PC-9 (cell line): Measurements from ENCODE around the gene GZMM. TPM values are rescaled to one million over a fixed set of nuclear protein-coding genes. Genes with fewer than 3 reads are reported as not detected.
A peak's percentile ranks its signal among the peaks of the same experiment; 100 is the strongest.

Experiments used
- BruUV-seq: library from RNA; stranded (reverse); fragments of 400-500 nt; replicated peaks from 2 replicates; lab custom pipeline; 2021; lab: Mats Ljungman, UMichigan
- CTCF ChIA-PET: fragments of 300-600 bp; sonication (Branson Sonifier 250); formaldehyde crosslinking; loops from one replicate; lab custom pipeline; 2022; ENCODE audit warnings: antibody characterized with exemption; lab: Charles Lee
- POLR2A ChIA-PET: fragments of 300-600 bp; sonication (Branson Sonifier 250); formaldehyde crosslinking; loops from one replicate; lab custom pipeline; 2022; ENCODE audit warnings: antibody characterized with exemption; ENCODE audit not compliant: unreplicated experiment; lab: Charles Lee
- DNase-seq, 2 experiments: peaks; one replicate each; pipeline versions ENCODE4 v3.0.0 to v3.0.0-alpha.2; 2015 to 2022; ENCODE audit warnings: mixed read lengths in 1 of 2
- H2AFZ ChIP-seq: fragments of 200-600 bp; sonication (generic); 2 replicates; pipeline ENCODE4 v1.8.1; 2017; ENCODE audit warnings: antibody characterized with exemption
- H3F3A ChIP-seq: fragments of 200-600 bp; sonication (generic); 2 replicates; pipeline ENCODE4 v1.8.1; 2017; ENCODE audit warnings: antibody characterized with exemption, mild to moderate bottlenecking, low read depth; ENCODE audit not compliant: insufficient read depth
- H3K27ac ChIP-seq: fragments of 200-600 bp; sonication (generic); 2 replicates; pipeline ENCODE4 v1.6.1; 2016; ENCODE audit warnings: mixed run types
- H3K27me3 ChIP-seq: fragments of 200-600 bp; sonication (generic); 2 replicates; pipeline ENCODE4 v1.6.1; 2016; ENCODE audit warnings: low read depth, mixed run types; ENCODE audit not compliant: insufficient read depth
- H3K36me3 ChIP-seq: fragments of 200-600 bp; sonication (generic); 2 replicates; pipeline ENCODE4 v1.6.1; 2016; ENCODE audit warnings: low read depth, mixed run types
- H3K4me1 ChIP-seq: fragments of 200-600 bp; sonication (generic); replicated peaks from 2 replicates; pipeline ENCODE4 v1.6.1; 2016; ENCODE audit warnings: mixed run types; ENCODE audit not compliant: insufficient read depth
- H3K4me2 ChIP-seq: fragments of 200-600 bp; sonication (generic); 2 replicates; pipeline ENCODE4 v1.6.1; 2017; ENCODE audit warnings: mixed run types
- H3K4me3 ChIP-seq: fragments of 200-600 bp; sonication (generic); 2 replicates; pipeline ENCODE4 v1.6.1; 2016; ENCODE audit warnings: mixed run types
- H3K79me2 ChIP-seq: fragments of 200-600 bp; sonication (generic); 2 replicates; pipeline ENCODE4 v1.6.1; 2017; ENCODE audit warnings: low read depth, mixed run types
- H3K9me2 ChIP-seq: fragments of 200-600 bp; sonication (generic); 2 replicates; pipeline ENCODE4 v1.8.1; 2017; ENCODE audit warnings: mild to moderate bottlenecking; ENCODE audit not compliant: insufficient read depth
- H3K9me3 ChIP-seq: fragments of 200-600 bp; sonication (generic); 2 replicates; pipeline ENCODE4 v1.8.1; 2016; ENCODE audit warnings: low read depth; ENCODE audit not compliant: insufficient read depth
- H4K20me1 ChIP-seq: fragments of 200-600 bp; sonication (generic); 2 replicates; pipeline ENCODE4 v1.8.1; 2017; ENCODE audit not compliant: insufficient read depth
- EZH2 ChIP-seq: fragments of 200-600 bp; sonication (generic); IDR thresholded peaks from 2 replicates; pipeline ENCODE4 v1.8.0; 2017; ENCODE audit warnings: antibody characterized with exemption, low read depth
- intact Hi-C: fragments of 100-400 bp; cut with micrococcal nuclease; formaldehyde crosslinking; loops from one replicate; pipeline ENCODE4 v1.10.0; 2022; ENCODE audit not compliant: unreplicated experiment
- total RNA-seq: library from RNA; stranded (reverse); gene quantifications from 2 replicates; pipeline ENCODE4 v1.2.3, GENCODE V29; 2021
- TF ChIP-seq, protein P1 (sequence below): fragments of 200-600 bp; sonication (generic); conservative IDR thresholded peaks from 2 replicates; pipeline ENCODE4 v1.6.1; 2017; ENCODE audit warnings: mixed run types, antibody characterized with exemption, mild to moderate bottlenecking, moderate library complexity

GZMM gene
- total RNA-seq, 1 experiment from 2014 or later: 0.39 TPM

DNA sequence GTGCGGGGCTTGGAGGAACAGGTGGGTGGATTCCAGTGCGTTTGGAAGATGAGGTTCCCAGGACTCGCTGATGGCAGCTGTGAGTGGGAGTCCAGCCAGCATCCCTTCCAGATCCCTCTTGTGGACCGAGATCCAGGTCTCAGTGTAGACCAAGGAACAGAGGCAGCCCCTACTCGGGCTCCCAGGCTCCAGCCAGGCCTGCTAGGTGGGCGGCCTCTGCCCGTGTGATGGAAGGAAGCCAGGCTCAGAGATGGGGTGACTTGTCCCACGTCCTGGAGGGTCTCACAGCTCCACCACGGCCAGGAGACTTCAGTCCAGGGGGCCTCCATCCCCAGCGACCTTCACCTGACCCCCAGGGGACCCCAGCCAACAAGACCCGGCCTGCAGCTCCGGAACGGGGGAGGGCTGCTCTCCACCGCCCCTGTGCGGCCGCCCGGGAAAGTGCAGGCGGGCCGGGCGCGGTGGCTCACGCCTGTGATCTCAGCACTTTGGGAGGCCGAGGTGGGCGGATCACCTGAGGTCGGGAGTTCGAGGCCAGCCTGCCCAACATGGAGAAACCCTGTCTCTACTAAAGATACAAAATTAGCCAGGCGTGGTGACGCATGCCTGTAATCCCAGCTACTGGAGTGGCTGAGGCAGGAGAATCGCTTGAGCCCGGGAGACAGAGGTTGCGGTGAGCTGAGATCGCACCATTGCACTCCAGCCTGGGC is 48.3 kb upstream of the GZMM start:
- H3K36me3 ChIP-seq: no peaks in the 10 kb centered on the region
- intact Hi-C loops: no loop called here
- no peaks in the 10 kb centered on the region for H3K79me2 ChIP-seq
- CTCF ChIA-PET: no interaction called here
- no peaks in the 10 kb centered on the region for H3K9me2 ChIP-seq
- BruUV-seq: no TSS peak
- no peaks in the 10 kb centered on the region for H3K4me1 ChIP-seq
- no peak overlapping the region for H3K4me3 ChIP-seq
- H3K4me2 ChIP-seq: no peak overlapping the region
- H4K20me1 ChIP-seq: no peaks in the 10 kb centered on the region
- peak in 1 of 2 experiments; percentile 43 for DNase-seq
- H3K27me3 ChIP-seq: no peaks in the 10 kb centered on the region
- H3K27ac ChIP-seq: no peak overlapping the region
- POLR2A ChIA-PET: no interaction called here
- H3K9me3 ChIP-seq: no peaks in the 10 kb centered on the region
- no peak for TF ChIP-seq EZH2
- TF ChIP-seq, protein P1, sequence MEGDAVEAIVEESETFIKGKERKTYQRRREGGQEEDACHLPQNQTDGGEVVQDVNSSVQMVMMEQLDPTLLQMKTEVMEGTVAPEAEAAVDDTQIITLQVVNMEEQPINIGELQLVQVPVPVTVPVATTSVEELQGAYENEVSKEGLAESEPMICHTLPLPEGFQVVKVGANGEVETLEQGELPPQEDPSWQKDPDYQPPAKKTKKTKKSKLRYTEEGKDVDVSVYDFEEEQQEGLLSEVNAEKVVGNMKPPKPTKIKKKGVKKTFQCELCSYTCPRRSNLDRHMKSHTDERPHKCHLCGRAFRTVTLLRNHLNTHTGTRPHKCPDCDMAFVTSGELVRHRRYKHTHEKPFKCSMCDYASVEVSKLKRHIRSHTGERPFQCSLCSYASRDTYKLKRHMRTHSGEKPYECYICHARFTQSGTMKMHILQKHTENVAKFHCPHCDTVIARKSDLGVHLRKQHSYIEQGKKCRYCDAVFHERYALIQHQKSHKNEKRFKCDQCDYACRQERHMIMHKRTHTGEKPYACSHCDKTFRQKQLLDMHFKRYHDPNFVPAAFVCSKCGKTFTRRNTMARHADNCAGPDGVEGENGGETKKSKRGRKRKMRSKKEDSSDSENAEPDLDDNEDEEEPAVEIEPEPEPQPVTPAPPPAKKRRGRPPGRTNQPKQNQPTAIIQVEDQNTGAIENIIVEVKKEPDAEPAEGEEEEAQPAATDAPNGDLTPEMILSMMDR: peak; percentile 89
- H2AFZ ChIP-seq: no peak overlapping the region
- peaks cover 41% of the 10 kb centered on the region for H3F3A ChIP-seq

- ChIA-PET POLR2A (no interaction called here), CTCF (no interaction called here)
- Histone ChIP-seq H2AFZ (no peak within 1 kb of the TSS), H3K79me2 (no peaks in the 10 kb centered on the region), H3K27ac (no peak within 1 kb of the TSS), H3K27me3 (no peaks in the 10 kb centered on the region), H3F3A (peaks cover 37% of the 10 kb centered on the region), H3K36me3 (no peaks in the 10 kb centered on the region), H4K20me1 (no peaks in the 10 kb centered on the region), H3K9me3 (no peaks in the 10 kb centered on the region), H3K4me3 (no peak within 1 kb of the TSS), H3K4me1 (no peaks in the 10 kb centered on the region), H3K9me2 (no peaks in the 10 kb centered on the region), H3K4me2 (no peak within 1 kb of the TSS)
- TF ChIP-seq, protein P1: no peak
- no peak for TF ChIP-seq EZH2
- DNase-seq: no peak
- BruUV-seq: no TSS peak
- intact Hi-C loops: no loop called here
These were observed 47.7 kb upstream of the GZMM start, which contains the start of gene MADCAM1 for GRCh38 chr19:496112-496665. Gene MADCAM1 (plus strand): TSS chr19:496486. CDS start chr19:496500, 14 bp downstream.

DNA sequence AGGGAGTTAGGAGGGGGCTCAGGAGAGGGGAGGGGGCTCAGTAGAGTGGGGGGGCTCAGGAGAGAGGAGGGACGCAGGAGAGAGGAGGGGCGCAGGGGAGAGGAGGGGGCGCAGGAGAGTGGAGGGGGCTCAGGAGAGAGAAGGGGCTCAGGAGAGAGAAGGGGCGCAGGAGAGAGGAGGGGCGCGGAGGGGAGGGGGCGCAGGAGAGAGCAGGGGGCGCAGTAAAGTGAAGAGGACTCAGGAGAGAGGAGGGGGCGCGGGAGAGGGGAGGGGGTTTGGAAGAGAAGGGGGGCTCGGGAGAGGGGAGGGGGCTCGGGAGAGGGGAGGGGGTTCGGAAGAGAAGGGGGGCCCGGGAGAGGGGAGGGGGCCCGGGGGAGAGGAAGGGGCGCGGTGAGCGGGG is 46.9 kb upstream of the GZMM start:
- Histone ChIP-seq H3K4me3 (no peak overlapping the region), H3K79me2 (no peaks in the 10 kb centered on the region), H3K9me3 (no peaks in the 10 kb centered on the region), H3K9me2 (no peaks in the 10 kb centered on the region), H3K4me2 (no peak overlapping the region), H3K4me1 (no peaks in the 10 kb centered on the region), H3K27me3 (no peaks in the 10 kb centered on the region), H3K27ac (no peak overlapping the region), H3F3A (peaks cover 35% of the 10 kb centered on the region; the same call in 1 of the 2 replicates), H3K36me3 (no peaks in the 10 kb centered on the region), H2AFZ (no peak overlapping the region), H4K20me1 (no peaks in the 10 kb centered on the region)
- DNase-seq: no peak
- no TSS peak for BruUV-seq
- CTCF ChIA-PET: no interaction called here
- TF ChIP-seq, protein P1: no peak
- TF ChIP-seq EZH2: no peak
- POLR2A ChIA-PET: no interaction called here
- intact Hi-C loops: no loop called here
